ENCODE data around the gene MRPL36.

The MRPL36 gene

DNA sequence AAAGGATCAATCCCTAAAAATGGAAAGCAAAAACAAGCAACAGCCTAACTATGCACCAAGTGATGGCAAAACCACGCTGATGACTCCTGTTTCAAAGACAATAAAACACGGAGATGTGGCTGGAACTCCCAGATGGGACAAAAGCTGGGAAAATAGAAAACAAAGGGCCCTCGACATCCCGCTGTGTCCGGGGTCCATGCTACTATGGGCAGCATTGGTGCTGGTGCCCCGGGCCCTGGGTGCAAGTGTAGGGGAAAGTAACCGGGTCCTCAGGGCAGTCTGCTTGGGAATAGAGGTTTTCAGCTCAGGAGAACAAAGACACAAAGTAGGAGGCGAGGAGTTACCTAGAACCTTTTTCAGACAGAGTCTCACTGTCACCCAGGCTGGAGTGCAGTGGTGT lies 46.1 kb downstream of the MRPL36 start:
- H3K27ac ChIP-seq = no peak overlapping the region
- TF ChIP-seq, protein P1, sequence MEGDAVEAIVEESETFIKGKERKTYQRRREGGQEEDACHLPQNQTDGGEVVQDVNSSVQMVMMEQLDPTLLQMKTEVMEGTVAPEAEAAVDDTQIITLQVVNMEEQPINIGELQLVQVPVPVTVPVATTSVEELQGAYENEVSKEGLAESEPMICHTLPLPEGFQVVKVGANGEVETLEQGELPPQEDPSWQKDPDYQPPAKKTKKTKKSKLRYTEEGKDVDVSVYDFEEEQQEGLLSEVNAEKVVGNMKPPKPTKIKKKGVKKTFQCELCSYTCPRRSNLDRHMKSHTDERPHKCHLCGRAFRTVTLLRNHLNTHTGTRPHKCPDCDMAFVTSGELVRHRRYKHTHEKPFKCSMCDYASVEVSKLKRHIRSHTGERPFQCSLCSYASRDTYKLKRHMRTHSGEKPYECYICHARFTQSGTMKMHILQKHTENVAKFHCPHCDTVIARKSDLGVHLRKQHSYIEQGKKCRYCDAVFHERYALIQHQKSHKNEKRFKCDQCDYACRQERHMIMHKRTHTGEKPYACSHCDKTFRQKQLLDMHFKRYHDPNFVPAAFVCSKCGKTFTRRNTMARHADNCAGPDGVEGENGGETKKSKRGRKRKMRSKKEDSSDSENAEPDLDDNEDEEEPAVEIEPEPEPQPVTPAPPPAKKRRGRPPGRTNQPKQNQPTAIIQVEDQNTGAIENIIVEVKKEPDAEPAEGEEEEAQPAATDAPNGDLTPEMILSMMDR (IDR thresholded peaks at IDR 0.05) = no peak
- no peak for TF ChIP-seq ZFX (IDR thresholded peaks at IDR 0.05; ENCODE audit: borderline replicate concordance)

DNA sequence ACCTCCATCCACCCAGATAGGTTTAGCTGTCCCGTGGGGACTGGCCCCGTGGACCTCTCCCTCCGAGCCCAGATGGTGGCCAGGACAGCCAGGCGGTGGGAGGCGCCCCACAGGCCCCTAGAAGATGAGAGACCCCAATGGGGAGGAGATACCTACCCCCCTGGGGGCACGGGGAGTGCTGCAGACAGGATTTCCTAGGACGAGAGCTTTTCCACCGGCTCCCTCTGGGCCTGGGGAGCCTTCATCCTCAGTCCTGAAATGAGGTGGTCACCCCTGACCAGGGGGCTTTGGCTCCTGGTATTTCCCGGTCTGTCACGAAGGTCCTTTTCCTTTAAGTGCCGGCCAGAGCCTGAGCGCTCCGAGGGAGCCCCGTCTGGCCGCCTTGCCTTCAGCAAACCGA lies 46.8 kb downstream of the MRPL36 start:
- H3K27ac ChIP-seq = no peak overlapping the region
- TF ChIP-seq ZFX (IDR thresholded peaks at IDR 0.05; ENCODE audit: borderline replicate concordance) = no peak
- TF ChIP-seq, protein P1 (IDR thresholded peaks at IDR 0.05) = no peak

DNA sequence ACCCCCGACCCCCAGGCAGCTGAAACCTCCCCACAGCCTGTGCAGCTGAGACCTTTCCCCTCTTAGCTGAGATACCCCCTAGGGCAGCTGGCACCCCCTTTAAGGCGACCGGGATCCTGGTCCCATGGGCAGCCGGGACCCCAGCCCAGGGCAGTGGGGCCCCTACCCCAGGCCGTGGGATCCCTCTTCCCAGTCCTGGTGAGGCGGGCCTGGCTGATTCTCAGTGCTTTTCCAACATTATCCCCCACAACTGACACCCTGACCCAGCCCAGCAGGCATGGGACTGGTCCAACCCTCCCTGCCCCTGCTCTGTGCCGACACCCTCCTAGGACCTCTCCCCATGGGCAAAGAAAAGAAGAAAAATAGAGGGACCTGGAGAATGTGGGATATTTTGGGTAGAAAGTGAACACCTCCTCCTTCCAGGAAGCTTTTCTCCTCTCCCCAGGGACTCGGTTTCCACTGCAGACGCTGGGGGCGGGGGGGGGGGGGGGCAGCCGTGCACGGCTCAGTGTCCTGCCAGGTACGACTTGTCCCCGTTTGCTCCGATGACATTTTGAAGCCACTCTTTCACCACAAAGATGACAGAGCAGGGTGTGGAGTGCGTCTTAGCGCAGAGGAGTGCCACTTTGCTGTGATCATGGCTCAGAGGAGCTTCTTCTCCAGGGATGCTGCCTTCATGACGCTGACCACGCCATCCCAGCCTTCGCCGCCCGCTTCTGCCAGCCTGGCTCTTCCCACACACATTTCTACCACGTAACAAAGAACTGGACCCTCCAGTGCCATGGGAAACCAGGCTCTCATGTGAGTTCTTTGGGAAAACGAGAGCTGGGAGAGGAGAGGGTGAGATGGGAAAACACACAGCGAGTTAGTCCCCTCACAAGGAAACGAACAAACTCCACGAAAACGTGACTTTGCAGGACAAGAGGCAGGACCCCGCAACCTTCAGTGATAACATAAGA lies 47.5 kb downstream of the MRPL36 start:
- H3K27ac ChIP-seq = no peak overlapping the region
- TF ChIP-seq ZFX (IDR thresholded peaks at IDR 0.05; ENCODE audit: borderline replicate concordance) = no peak
- TF ChIP-seq, protein P1 (IDR thresholded peaks at IDR 0.05) = no peak

DNA sequence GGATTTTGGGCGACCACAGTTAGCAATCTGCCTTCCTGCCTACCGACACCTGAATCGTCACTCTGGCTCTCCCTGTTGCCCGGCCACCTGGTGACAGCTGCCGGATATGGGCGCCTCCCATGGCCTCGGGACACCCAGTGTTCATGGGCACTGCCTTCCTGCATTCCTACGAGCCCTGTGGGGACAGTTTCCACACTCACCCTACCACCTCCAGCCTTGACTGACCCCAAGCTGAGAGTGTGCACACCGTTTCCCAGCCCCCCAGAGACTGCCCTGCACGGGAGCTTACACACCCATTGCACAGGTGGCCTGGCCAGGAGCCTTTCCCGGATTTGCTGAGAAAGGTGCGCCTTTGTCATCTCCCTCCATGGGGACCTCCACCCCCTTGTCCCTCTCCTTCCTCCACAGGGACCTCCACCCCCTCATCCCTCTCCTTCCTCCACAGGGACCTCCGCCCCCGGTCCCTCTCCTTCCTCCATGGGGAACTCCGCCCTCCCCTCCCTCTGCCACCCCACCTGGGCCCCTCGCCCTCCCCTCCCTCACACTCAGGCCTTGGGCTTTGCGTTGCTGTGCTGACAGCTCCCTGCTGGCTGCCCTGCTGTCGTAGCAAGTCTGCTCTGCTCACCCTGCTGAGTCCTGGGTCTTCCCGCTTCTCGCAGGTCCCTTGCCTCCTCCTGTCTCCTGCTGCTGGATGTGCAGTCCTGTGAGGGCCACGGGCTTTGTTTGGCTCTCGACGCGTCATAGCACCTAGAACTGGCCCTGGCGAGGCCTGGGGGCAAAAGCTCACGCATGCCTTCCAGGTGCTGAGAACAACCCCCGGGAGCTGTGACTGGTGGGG lies 48.4 kb downstream of the MRPL36 start:
- H3K27ac ChIP-seq = no peak overlapping the region
- TF ChIP-seq, protein P1 (IDR thresholded peaks at IDR 0.05) = no peak
- TF ChIP-seq ZFX (IDR thresholded peaks at IDR 0.05; ENCODE audit: borderline replicate concordance) = no peak

DNA sequence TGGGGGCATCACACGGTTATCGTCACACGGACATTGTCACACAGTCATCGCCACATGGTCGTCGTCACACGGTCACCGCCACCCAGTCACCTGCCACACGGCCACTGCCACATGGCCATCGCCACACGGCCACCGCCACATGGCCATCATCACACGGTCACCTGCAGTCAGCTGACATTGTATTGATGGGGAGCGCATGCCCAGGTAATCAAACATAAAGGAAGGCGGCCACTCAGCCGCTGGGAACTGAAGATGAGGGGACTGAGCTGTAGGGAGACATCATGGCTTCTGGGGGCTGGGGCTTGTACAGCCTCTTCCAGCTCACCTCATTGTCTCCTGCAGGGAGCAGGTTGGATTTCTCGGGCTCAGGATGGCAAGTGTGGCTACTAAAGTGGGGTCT lies 49.2 kb downstream of the MRPL36 start:
- TF ChIP-seq, protein P1 (IDR thresholded peaks at IDR 0.05) = no peak
- no peak for TF ChIP-seq ZFX (IDR thresholded peaks at IDR 0.05; ENCODE audit: borderline replicate concordance)
- H3K27ac ChIP-seq = no peak overlapping the region

DNA sequence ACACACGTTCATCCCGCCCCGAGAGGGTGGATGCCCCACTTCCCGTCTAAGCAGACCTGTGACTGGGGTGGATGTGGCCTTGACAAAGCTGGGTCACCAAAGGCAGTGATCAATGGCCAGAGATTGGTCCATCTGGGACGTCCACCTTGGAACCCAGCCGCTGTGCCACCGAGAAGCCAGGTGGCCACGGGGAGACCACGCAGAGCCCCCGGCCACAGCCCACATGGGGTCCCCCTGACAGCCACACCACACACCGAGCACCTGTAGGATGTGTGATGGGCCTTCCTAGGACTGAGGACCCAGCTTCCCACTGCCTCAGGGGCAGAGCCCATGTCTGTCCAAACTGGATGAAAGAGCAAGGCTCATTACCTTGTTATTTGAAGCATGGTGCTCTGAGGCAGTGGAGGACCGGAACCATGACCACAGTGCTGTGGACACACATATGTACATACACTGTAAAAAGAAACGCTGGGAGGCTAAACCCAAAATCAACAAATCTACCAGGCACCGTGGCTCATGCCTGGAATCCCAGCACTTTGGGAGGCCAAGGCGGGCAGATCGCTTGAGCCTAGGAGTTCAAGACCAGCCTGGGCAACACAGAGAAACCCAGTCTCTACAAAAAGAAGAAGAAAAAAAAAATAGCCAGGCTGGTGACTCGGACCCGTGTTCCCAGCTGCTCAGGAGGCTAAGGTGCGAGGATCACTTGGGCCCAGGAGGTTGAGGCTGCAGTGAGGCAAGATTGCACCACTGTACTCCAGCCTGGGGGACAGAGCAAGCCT lies 50.1 kb downstream of the MRPL36 start:
- no peak for TF ChIP-seq ZFX (IDR thresholded peaks at IDR 0.05; ENCODE audit: borderline replicate concordance)
- TF ChIP-seq, protein P1 (IDR thresholded peaks at IDR 0.05) = no peak
- H3K27ac ChIP-seq = no peak overlapping the region
